Heart left ventricle (tissue), 13 donors: ENCODE results near the gene HTR4.

Experiments
- POLR2A ChIP-seq, 2 donors: fragments of 450-650 bp; IDR thresholded peaks; one replicate each; pipeline ENCODE4 v1.6.1; 2017; ENCODE audit warnings: antibody characterized with exemption in 2 of 2, mild to moderate bottlenecking in 2 of 2, moderate library complexity in 2 of 2
- TF ChIP-seq, protein P1 (sequence below), 12 donors: fragments of 200-600 bp; sonication (generic) in 4 of 12; IDR thresholded peaks; one replicate each; pipeline versions ENCODE4 v1.5.0 to v1.8.0; 2018 to 2022; ENCODE audit warnings: antibody characterized with exemption in 12 of 12, mild to moderate bottlenecking in 5 of 12
- donor health status: ischemic (EF 13 %, LVEDD 7.1; RV severe dilation, severe dysfunction).
- donor health status: DM: no; HTN: yes; CAD: no.
- donor health status: DM: no; HTN: no; CAD: no.
- donor health status: ischemic (EF 25% LVEDD 6.9; RV normal size, moderate dysfunction).
- donor health status: ischemic (EF 25% LVEDD 5.7; RV mildly dilated, moderate dysfunction).
- donor health status: ischemic (EF 35%, LVEDD 5.7; RV mildly dilated, moderate dysfunction).
- donor health status: nonischemic (EF 11% LVEDD 7.7; RV severe dilation, severe dysfunction).
- donor health status: DM: yes; HTN: yes; CAD: no.
- donor health status: PGD.
- donor health status: ischemic (EF 29% LVEDD 5.4; RV normal size, mild dysfunction).
- donor health status: nonischemic (EF 23%, LVEDD 6.1; RV moderate dilation, normal function).

GRCh38 chr5:148623741-148624140 is 30.6 kb downstream of the HTR4 start:
- no peak for TF ChIP-seq POLR2A (IDR thresholded peaks at IDR 0.05)
- TF ChIP-seq, protein P1, sequence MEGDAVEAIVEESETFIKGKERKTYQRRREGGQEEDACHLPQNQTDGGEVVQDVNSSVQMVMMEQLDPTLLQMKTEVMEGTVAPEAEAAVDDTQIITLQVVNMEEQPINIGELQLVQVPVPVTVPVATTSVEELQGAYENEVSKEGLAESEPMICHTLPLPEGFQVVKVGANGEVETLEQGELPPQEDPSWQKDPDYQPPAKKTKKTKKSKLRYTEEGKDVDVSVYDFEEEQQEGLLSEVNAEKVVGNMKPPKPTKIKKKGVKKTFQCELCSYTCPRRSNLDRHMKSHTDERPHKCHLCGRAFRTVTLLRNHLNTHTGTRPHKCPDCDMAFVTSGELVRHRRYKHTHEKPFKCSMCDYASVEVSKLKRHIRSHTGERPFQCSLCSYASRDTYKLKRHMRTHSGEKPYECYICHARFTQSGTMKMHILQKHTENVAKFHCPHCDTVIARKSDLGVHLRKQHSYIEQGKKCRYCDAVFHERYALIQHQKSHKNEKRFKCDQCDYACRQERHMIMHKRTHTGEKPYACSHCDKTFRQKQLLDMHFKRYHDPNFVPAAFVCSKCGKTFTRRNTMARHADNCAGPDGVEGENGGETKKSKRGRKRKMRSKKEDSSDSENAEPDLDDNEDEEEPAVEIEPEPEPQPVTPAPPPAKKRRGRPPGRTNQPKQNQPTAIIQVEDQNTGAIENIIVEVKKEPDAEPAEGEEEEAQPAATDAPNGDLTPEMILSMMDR (IDR thresholded peaks at IDR 0.05), result no peak
